Stimulated activated naive CD8-positive, alpha-beta T cell treated with anti-CD3 and anti-CD28 coated beads, Interleukin-15, amount 100 ng/mL, for 72 hours (primary cell): ENCODE data around the gene RIMBP2.

Experiments
- ATAC-seq: fragments of 150-1000 bp; cut with Tn5 transposase; 2 replicates; pipeline ENCODE4 v1.10.0; 2021; ENCODE audit warnings: mild to moderate bottlenecking, moderate library complexity
- DNase-seq, 2 donors: peaks; one replicate each; pipeline ENCODE4 v3.0.0; 2021 to 2022
- H3K27ac Mint-ChIP-seq, 2 donors: one replicate each; pipeline ENCODE4 v1.8.0; 2022; ENCODE audit warnings: mild to moderate bottlenecking in 2 of 2, mixed read lengths in 2 of 2, moderate library complexity in 2 of 2
- H3K27me3 Mint-ChIP-seq: one replicate; pipeline ENCODE4 v1.8.0; 2022; ENCODE audit warnings: mixed read lengths
- H3K4me1 Mint-ChIP-seq: one replicate; pipeline ENCODE4 v1.8.0; 2022; ENCODE audit warnings: mild to moderate bottlenecking, mixed read lengths
- H3K4me3 Mint-ChIP-seq, 2 donors: one replicate each; pipeline ENCODE4 v1.8.0; 2022; ENCODE audit warnings: mild to moderate bottlenecking in 2 of 2, mixed read lengths in 2 of 2, moderate library complexity in 1 of 2
- H3K9me3 Mint-ChIP-seq, 2 donors: one replicate each; pipeline ENCODE4 v1.8.0; 2022; ENCODE audit warnings: mixed read lengths in 2 of 2

RIMBP2 gene

DNA sequence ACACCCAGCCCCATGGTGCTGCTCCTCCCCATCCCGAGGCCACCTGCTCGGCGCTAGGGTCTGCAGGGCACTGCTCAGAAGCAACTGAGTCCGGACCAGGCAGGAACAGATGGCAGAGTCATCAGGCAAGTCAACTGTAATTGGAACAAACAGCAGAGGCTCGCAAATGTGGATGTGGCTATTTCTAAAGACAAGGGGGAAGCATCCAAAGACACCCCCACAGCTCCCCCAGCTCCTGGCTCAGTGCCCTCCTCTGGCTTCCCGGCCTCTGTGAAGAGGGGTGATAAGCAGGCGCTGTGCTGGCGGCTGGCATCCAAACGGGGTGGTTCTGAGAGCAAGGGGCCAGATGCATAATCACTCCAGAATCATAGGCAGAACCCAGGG is 252.8 kb downstream of the RIMBP2 start:
- no peak overlapping the region for H3K27ac Mint-ChIP-seq
- ATAC-seq (no peak), DNase-seq (no peak)
- no peak overlapping the region for H3K4me3 Mint-ChIP-seq
- H3K4me1 Mint-ChIP-seq = no peaks in the 10 kb centered on the region
- H3K9me3 Mint-ChIP-seq = peaks cover 8 to 11% of the 10 kb centered on the region in 2 donors
- H3K27me3 Mint-ChIP-seq = no peaks in the 10 kb centered on the region

DNA sequence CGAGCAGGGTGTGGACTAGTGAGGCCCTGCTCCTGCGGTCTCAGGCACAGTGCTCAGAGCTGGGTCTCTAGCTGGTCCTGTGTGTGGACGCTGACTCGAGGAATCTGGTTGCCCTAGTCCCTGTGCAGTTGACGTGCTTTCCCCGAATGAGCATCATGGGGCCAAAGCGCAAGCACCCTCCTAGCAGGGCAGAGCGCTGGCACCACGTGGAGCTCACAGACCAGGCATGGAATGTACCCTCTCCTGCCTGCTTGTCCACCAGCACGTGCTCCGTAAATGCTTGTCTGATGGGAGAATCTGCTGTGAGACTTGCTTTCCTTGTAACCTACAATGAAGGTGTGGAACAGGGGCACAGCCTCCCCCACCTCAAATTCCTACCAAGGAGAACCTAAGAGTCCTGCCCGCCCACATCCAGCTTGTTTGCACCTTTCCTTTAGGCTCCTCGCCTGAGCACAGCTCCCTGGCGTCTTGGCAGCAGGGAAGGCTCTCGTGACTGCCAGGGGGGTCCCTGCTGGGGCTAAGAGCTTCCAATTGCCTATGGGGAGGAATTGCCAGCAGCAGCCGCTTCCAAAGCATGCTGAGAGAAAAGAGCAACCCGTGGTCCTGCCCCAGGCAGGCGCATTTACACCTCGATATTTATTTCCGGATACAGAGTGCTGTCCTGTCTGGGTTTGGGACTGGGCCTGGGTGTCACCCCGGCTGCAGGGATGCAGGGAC is 253.4 kb downstream of the RIMBP2 start:
- Mint-ChIP-seq H3K4me3 (no peak overlapping the region), H3K9me3 (peaks cover 8 to 9% of the 10 kb centered on the region in 2 donors), H3K27ac (no peak overlapping the region), H3K27me3 (no peaks in the 10 kb centered on the region), H3K4me1 (no peaks in the 10 kb centered on the region)
- DNase-seq (no peak), ATAC-seq (no peak)

DNA sequence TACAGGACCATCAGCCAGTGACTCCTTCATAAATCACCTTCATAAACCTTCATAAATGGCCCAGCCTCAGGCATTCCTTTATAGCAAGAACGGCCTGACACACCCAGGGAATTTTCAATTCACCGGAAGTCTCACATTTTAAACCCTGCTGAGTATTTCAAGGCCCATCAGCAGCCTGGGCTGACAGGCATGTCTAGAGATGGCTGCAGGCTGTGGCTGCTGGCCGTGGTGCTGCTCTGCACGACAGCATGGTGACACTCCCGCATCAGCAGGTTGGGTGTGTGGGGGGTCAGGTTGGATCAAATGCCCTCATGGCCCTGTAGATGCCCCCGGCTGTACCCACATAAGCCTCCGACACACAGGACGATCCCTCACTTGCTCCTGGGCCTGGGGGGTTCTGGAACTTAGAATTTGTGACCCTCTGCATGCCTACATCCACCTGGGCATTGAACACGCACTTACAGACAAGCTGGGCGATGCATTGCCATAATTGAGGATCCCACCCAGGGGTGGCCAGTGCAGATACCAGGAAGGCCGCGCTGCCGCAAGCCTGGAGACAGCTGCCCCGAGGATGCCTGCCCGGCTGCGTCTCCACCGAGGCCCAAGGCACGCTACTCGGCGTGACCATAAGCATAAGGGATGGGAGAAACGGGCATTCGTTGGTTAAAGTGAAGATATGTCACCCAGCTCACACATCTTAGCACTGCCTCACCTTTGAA is 254.1 kb downstream of the RIMBP2 start:
- Mint-ChIP-seq H3K4me3 (no peak overlapping the region), H3K27me3 (no peaks in the 10 kb centered on the region), H3K9me3 (peaks cover 2% of the 10 kb centered on the region in 2 donors), H3K27ac (no peak overlapping the region), H3K4me1 (no peaks in the 10 kb centered on the region)
- no peak for DNase-seq
- ATAC-seq = no peak

DNA sequence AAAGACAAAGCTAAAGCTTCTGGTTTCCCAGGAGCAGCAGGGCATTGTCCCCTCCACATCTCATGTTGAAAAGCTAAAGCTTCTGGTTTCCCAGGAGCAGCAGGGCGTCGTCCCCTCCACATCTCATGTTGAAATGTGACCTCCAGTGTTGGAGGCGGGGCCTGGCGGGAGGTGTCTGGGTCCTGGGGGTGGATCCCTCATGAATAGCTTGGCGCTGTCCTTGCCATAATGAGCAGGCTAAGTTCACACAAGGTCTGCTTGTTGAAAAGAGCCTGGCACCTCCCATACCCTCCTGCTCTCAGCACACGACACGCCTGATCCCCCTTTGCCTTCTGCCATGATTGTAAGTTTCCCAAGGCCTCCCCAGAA is 254.7 kb downstream of the RIMBP2 start:
- no peak overlapping the region for H3K4me3 Mint-ChIP-seq
- DNase-seq = no peak
- no peak overlapping the region for H3K27ac Mint-ChIP-seq
- no peaks in the 10 kb centered on the region for H3K9me3 Mint-ChIP-seq
- ATAC-seq = no peak
- no peaks in the 10 kb centered on the region for H3K27me3 Mint-ChIP-seq
- H3K4me1 Mint-ChIP-seq = no peaks in the 10 kb centered on the region

DNA sequence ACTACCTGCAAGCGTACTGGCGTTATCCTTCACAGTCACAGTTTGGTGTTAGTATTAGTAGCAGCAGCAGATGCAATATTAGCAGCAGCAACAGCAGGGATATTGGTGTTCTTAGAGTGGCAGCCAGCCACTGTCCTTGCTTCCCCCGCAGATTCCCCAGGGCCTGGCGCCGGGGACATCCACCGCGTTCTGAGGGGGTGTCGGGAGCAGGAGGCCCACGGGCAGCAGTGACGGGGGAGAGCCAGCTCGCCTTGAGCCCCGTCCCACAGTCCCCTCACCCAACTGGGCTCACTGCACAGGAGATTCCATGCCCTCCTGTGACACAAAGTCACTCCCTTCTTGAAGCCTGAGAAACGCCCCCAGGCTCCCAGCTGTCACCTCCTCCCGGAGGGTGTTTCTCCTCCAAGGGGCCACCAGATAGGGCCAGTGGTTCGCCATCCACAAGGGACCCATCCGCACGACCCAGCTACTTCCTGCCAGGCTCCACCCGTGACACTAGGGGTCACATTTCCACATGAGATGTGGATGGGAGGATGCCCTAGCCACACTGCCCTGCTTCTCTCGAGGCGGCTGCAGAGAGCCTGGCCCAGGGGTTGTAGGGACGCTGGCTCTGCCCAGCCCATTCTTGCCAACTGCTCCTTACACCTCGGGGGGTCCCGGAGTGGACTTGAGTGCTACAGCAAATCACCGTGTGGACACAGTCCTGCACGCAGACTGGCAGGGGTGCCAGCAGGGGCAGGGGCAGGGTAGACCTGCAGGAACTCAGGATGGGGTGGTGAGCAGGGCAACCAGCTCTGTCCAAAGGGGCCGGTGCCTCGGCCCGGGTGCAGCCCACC is 255.3 kb downstream of the RIMBP2 start:
- H3K27ac Mint-ChIP-seq = no peak overlapping the region
- no peaks in the 10 kb centered on the region for H3K9me3 Mint-ChIP-seq
- no peak overlapping the region for H3K4me3 Mint-ChIP-seq
- ATAC-seq (no peak), DNase-seq (no peak)
- H3K27me3 Mint-ChIP-seq = no peaks in the 10 kb centered on the region
- no peaks in the 10 kb centered on the region for H3K4me1 Mint-ChIP-seq

DNA sequence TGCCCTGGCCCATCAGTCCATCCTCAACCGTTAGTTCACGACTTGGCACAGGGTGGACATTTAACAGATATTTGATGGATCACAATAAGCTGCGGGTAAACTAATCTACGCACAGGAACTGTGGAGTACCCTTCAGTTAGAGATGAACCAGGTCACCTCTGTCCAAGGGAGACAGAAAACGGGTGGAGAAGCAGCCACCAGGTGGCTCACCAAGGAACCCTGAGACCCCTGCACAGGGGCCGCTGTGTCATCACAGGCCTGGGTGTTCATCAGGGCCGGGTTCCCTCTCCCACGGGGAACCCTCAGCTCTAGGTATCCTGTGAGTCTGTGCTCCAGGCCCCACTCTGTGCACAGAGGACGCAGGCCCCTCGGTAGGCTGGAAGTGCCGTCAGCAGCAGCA is 256.2 kb downstream of the RIMBP2 start:
- no peaks in the 10 kb centered on the region for H3K4me1 Mint-ChIP-seq
- ATAC-seq (no peak), DNase-seq (no peak)
- H3K27ac Mint-ChIP-seq = no peak overlapping the region
- H3K27me3 Mint-ChIP-seq = no peaks in the 10 kb centered on the region
- H3K9me3 Mint-ChIP-seq = no peaks in the 10 kb centered on the region
- H3K4me3 Mint-ChIP-seq = no peak overlapping the region

DNA sequence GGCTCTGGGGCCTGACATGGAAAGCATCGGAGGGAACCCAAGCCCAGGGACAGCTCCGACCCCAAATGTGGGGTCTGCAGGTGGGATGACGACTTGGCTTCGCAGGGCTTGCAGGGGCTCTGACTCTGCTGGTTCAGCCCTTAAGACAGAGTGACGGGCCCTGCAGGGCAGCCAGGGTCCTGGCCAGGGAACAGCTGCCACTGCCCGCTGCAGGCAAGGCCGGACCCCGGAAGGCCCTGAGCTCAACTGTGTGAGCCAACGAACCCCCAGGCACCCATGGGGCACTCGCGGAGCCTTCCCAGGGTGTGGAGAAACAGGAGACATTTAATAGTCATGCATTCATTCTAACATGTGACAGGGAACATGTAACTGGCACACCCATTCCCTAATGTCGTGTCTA is 257.8 kb downstream of the RIMBP2 start:
- H3K27ac Mint-ChIP-seq = no peak overlapping the region
- no peak overlapping the region for H3K4me3 Mint-ChIP-seq
- H3K27me3 Mint-ChIP-seq = no peaks in the 10 kb centered on the region
- no peaks in the 10 kb centered on the region for H3K9me3 Mint-ChIP-seq
- DNase-seq = no peak
- H3K4me1 Mint-ChIP-seq = no peaks in the 10 kb centered on the region
- ATAC-seq = no peak

DNA sequence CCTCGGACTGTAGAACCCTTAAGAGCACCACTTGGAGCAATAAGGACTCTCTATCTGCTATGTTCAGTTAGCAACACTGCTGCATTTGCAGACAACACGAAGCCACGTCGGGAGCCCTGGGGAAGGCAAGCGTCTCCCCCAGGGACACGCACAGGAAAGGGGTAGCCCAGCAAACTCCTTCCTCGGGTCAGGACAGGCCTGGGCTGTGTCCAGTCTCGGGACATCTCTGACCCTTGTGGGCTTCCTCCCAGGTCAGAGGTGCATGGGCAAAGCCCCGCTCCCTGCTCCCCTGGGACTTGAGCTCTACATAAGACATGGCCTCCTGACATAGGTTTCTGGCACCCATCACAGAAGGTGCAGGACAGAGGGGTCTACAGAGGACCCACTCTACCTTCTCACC is 258.9 kb downstream of the RIMBP2 start:
- Mint-ChIP-seq H3K27ac (no peak overlapping the region), H3K4me1 (no peaks in the 10 kb centered on the region), H3K4me3 (no peak overlapping the region), H3K9me3 (no peaks in the 10 kb centered on the region), H3K27me3 (no peaks in the 10 kb centered on the region)
- ATAC-seq (no peak), DNase-seq (no peak)

DNA sequence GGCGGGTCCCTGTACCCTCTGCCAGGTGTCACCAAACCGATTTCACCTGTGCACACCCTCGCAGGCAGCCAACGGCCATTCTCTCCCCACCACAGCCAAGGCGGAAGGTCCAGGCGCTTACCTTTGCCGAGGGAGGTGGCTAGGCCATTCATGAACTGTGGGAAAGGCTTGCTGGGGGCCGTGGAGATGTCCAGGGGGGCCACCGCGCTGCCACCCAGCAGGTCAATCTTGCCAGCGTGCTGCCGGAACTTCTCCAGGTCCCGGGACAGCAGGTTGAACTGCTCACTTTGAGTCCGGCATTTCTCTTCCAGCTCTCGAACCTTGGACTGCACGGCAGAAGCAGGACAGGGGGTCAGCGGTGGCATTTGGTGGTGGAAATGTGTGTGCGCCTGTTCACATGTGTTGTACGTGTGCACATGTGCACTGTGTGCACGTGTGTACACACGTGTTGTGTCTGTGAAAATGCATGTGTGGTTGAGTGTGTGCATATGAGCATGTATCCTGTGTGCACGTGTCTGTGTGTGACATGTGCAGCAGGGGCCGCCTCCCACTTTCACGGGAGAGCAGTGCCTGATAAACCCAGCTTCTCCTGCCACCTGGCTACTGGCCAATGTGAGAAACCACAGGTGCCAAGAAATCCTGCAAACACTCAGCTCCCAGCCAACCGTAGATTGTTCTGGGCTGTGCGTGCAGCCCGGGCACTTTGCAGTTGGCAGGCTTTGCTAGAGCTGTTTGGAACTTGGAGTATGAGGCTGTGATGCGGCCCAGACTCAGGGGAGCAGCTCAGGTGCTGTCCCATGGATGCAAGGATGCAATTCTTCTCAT is 259.5 kb downstream of the RIMBP2 start:
- ATAC-seq (no peak), DNase-seq (no peak)
- Mint-ChIP-seq H3K27ac (no peak overlapping the region), H3K9me3 (no peaks in the 10 kb centered on the region), H3K27me3 (no peaks in the 10 kb centered on the region), H3K4me1 (no peaks in the 10 kb centered on the region), H3K4me3 (no peak overlapping the region)

DNA sequence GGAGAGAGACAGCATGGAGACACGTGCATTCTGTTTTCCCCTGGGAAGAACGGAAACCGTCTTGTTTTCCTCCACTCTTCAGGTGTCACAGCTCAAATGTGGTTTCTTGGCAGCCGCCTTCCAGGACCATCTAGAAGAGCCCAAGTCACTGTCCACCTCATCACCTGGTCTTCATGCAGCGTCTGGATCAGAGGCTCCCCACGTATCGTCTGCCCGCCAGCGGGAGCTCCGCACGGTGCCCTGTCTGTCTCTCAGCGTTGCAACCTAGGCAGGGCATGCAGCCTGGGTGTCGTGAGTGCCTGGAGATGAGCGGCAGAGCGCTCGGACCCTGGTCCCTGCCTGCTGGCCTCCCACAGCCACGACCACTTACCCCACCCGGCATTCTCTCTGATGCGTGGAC is 260.9 kb downstream of the RIMBP2 start:
- Mint-ChIP-seq H3K27me3 (no peaks in the 10 kb centered on the region), H3K4me1 (no peaks in the 10 kb centered on the region), H3K4me3 (no peak overlapping the region), H3K9me3 (no peaks in the 10 kb centered on the region), H3K27ac (no peak overlapping the region)
- DNase-seq (no peak), ATAC-seq (no peak)

DNA sequence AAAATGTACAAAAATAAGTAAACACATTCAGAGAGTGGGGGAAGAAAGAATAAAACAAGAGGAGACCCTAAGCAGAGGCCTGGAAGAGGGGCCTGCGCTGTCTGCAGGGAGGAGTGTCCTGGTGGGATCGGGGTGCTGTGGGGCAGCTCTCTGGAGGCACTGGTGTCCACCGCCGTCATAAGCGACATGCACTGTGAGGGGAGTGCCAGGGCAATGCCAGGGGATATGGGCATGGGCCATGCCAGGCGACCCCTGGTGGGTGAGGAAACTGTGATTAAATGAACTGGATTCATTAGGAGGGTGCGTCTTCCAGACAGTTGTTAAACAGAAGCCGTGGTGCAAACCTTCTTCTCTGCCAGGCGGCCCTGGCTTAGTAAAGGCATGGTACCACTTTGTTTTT is 261.8 kb downstream of the RIMBP2 start:
- ATAC-seq = no peak
- DNase-seq = no peak
- Mint-ChIP-seq H3K27ac (no peak overlapping the region), H3K27me3 (no peaks in the 10 kb centered on the region), H3K4me1 (no peaks in the 10 kb centered on the region), H3K4me3 (no peak overlapping the region), H3K9me3 (no peaks in the 10 kb centered on the region)

DNA sequence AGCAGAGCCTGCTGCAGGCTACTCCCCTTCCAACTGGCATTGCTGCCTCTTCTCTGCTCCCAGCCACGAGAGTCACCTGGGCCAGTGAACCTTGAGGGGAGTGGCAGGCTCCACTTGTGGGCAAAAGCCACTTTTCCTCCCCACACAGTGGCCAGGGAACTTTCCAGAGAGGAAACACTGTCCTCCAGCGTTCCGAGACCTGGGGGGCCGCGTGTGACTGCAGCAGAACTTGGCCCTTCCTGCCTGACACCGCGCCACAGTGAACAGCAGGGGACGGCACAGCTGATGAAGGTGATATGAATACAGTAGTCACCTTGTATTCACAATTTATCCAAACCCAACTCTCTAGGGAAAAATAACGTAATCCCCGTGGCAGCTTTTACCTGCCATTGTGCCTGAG is 263.6 kb downstream of the RIMBP2 start:
- Mint-ChIP-seq H3K9me3 (no peaks in the 10 kb centered on the region), H3K27me3 (no peaks in the 10 kb centered on the region), H3K4me1 (no peaks in the 10 kb centered on the region), H3K27ac (no peak overlapping the region), H3K4me3 (no peak overlapping the region)
- ATAC-seq (no peak), DNase-seq (no peak)

DNA sequence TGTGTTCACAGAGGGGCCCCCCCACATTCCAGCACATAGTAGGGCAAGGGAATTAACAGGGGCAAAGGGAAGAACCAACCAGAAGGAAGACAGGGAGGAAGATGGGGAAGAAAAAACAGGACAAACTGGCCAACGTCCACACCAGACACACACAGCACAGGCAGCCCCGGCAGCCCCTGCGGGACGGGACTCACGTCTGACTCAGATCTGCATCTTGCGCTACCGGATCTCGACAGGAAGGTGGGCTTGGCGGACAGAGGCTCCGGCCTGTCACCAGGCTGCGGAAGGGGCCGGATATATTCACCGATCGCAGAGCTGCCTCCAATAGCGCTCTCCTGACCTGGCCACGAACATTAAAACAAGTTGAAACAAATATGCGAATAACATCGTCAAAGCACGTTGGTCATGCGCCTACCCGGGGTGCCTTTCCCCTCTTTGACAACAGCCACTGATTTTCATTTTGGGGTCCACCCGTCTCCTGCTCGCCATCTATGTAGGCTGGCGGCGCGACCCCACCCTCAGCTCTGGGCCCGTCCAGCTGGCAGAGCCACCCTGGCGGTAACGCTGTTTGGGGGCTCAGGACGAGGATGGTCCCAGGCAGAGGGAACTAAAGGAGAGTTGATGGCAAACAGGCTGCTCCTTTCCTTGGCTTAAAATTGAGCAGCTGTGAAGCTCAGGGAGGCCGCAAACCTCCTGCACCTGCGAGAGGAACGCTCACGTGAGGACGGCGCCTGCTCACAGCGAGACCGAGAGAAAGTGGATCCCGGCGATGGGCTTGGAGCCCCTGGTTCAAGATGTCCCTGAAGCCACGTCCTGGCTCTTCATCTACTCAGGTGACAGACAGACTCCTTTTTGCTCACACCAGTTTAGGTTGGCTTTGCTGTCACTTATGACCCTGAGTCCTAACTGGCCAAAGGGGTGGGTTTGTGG is 264.8 kb downstream of the RIMBP2 start:
- Mint-ChIP-seq H3K4me1 (no peaks in the 10 kb centered on the region), H3K27ac (no peak overlapping the region), H3K4me3 (no peak overlapping the region), H3K9me3 (no peaks in the 10 kb centered on the region), H3K27me3 (no peaks in the 10 kb centered on the region)
- ATAC-seq (no peak), DNase-seq (no peak)

DNA sequence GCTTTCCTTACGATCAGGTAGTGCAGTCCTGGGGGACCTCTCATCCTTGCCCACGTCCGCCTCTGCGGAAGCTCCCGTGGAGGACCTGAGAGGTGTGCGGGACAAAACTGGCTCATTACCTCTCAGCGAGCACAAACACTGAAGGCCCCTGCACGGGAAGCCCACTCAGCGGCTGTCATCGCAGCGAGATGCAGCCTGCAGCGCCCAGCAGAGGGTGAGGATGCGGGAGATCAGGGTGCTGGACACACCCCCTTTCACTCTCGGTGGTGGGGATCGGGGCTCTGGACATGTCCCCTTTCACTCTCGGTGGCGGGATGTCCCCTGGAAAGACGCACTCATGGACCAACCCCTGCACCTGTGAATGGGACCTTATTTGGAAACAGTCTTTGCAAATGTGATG is 266.8 kb downstream of the RIMBP2 start:
- DNase-seq (no peak), ATAC-seq (no peak)
- Mint-ChIP-seq H3K4me3 (no peak overlapping the region), H3K27me3 (no peaks in the 10 kb centered on the region), H3K9me3 (no peaks in the 10 kb centered on the region), H3K27ac (no peak overlapping the region), H3K4me1 (no peaks in the 10 kb centered on the region)
